Islet precursor cell (in vitro differentiated cells): ENCODE measurements around the gene ZNF419.

Experiments
- DNase-seq: peaks from one replicate; pipeline ENCODE4 v3.0.0-alpha.2; 2018

The ZNF419 gene

DNA sequence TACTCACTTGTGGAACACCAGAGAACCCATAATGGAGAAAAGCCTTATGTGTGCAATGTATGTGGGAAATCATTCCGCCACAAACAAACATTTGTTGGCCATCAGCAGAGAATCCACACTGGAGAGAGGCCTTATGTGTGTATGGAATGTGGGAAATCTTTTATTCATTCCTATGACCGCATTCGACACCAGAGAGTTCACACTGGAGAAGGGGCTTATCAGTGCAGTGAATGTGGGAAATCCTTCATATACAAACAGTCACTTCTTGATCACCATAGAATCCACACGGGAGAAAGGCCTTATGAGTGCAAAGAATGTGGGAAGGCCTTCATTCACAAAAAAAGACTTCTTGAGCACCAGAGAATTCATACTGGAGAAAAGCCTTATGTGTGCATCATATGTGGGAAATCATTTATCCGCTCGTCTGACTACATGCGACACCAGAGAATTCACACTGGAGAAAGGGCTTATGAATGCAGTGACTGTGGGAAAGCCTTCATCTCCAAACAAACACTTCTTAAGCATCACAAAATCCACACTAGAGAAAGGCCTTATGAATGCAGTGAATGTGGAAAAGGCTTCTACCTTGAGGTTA is 50.5 kb downstream of the ZNF419 start:
- DNase-seq, result no peak
